Erythroblast (primary cell): ENCODE measurements around the gene RDH5.

Source experiments
- GATA1 ChIP-seq: IDR thresholded peaks from 2 replicates; pipeline ENCODE4 v1.6.1; 2011; ENCODE audit warnings: low read depth, mild to moderate bottlenecking, control low read depth, low read length, moderate library complexity
- POLR2A ChIP-seq: IDR thresholded peaks from 2 replicates; pipeline ENCODE4 v1.6.1; 2011; ENCODE audit warnings: mild to moderate bottlenecking, low read length

GRCh38 chr12:55737581-55738122 is 17.5 kb downstream of the RDH5 start:
- TF ChIP-seq POLR2A (no peak), GATA1 (no peak)
